ENCODE results near the gene PKD2. TPM values are rescaled to one million over a fixed set of nuclear protein-coding genes. Genes with fewer than 3 reads are reported as not detected.
"Not testable (repeated sequence)": the region's sequence is repeated elsewhere in the genome, so short reads cannot be mapped to it uniquely, and the experiment has no call there.

Gene PKD2
- total RNA-seq, 5 donors from 2014 or later (not counting 1 experiment from before 2014, with no cell fraction given), result 6.8 to 17.4 (median 7.5) TPM

GRCh38 chr4:87999191-87999691 lies 8.2 kb upstream of the PKD2 start:
- not testable (repeated sequence) for H3K9me3 ChIP-seq

GRCh38 chr4:88001871-88002270 lies 5.6 kb upstream of the PKD2 start:
- peaks cover 3 to 10% of the 10 kb centered on the region in 2 donors for H3K27me3 Mint-ChIP-seq
- H3K27me3 ChIP-seq (replicated peaks in 1 of 2; ENCODE audit: control insufficient read depth in 2 of 2, extremely low read depth in 1 of 2, insufficient read depth in 2 of 2, low read length in 1 of 2), result no peaks in the 10 kb centered on the region
- WGBS (ENCODE audit: insufficient coverage), result 87% methylated on average over 2 of the region's 3 CpGs
- POLR2A ChIA-PET, result interaction anchor here in 1 of 2 donors (0.5 kb wide), 1 partner anchor 153 kb away, joined by 3 read pairs; no protein-coding TSS in a partner anchor
- H3K4me1 Mint-ChIP-seq, result peaks cover 4 to 6% (median 5%) of the 10 kb centered on the region in 3 donors
- no peak overlapping the region for H3K4me3 Mint-ChIP-seq
- no peaks in the 10 kb centered on the region for H3K36me3 Mint-ChIP-seq
- DNase-seq (no peak), ATAC-seq (replicated peaks in 1 of 4) (no peak)
- H3K9me3 Mint-ChIP-seq, result no peaks in the 10 kb centered on the region
- H3K4me1 ChIP-seq (ENCODE audit: control insufficient read depth in 1 of 2, extremely low read depth in 1 of 2, insufficient read depth in 2 of 2, low read length in 2 of 2), result peaks cover 0 to under 1% of the 10 kb centered on the region in 2 experiments
- H3K27ac Mint-ChIP-seq, result no peak overlapping the region
- H3K4me3 ChIP-seq (ENCODE audit: control insufficient read depth in 1 of 2, extremely low read depth in 1 of 2, low read length in 1 of 2), result no peak overlapping the region
- H3K27ac ChIP-seq (ENCODE audit: low read length), result no peak overlapping the region
- no peaks in the 10 kb centered on the region for H3K9me3 ChIP-seq
- H3K36me3 ChIP-seq (ENCODE audit: control insufficient read depth in 2 of 2, extremely low read depth in 1 of 2, insufficient read depth in 1 of 2, low read length in 1 of 2), result no peaks in the 10 kb centered on the region
- CTCF ChIA-PET, result interaction anchor here in 1 of 2 donors (0.8 kb wide), 1 partner anchor 210 kb away, joined by 4 read pairs; no protein-coding TSS in a partner anchor

More at GRCh38 chr4:87999191-87999691, 8.2 kb upstream of the PKD2 start:
- H3K9me3 Mint-ChIP-seq; DNase-seq; H3K4me1 Mint-ChIP-seq; H3K36me3 Mint-ChIP-seq; H3K4me3 ChIP-seq (ENCODE audit: control insufficient read depth in 1 of 2, extremely low read depth in 1 of 2, low read length in 1 of 2); H3K4me1 ChIP-seq (ENCODE audit: control insufficient read depth in 1 of 2, extremely low read depth in 1 of 2, insufficient read depth in 2 of 2, low read length in 2 of 2); H3K27ac Mint-ChIP-seq; CTCF ChIA-PET; POLR2A ChIA-PET; H3K27ac ChIP-seq (ENCODE audit: low read length); H3K27me3 ChIP-seq (replicated peaks in 1 of 2; ENCODE audit: control insufficient read depth in 2 of 2, extremely low read depth in 1 of 2, insufficient read depth in 2 of 2, low read length in 1 of 2); ATAC-seq (replicated peaks in 1 of 4); H3K4me3 Mint-ChIP-seq; H3K36me3 ChIP-seq (ENCODE audit: control insufficient read depth in 2 of 2, extremely low read depth in 1 of 2, insufficient read depth in 1 of 2, low read length in 1 of 2): not testable (repeated sequence)
- WGBS (ENCODE audit: insufficient coverage), result no CpG with 5 or more reads among the region's 2 CpGs
- peaks cover 3 to 10% of the 10 kb centered on the region in 2 donors for H3K27me3 Mint-ChIP-seq

DNA sequence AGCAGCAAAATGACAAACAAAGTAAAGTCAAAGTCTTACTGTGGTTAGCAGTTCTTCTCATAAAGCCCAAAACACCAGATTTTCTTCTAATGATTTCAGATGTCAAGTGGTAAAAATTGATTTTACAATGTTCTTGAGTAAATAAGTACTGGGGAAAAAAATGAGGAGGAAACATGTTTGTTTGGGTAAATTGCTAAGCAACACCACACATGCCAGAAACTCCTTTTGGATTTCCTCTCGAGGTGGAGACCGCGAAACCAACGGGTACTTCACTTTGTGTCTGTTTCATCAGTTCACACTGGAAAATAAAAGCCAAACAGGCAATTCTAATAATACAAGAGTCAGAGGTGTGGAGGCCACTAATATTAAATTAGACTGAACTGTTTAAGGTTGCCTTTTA lies 4.6 kb upstream of the PKD2 start:
- peaks cover 0 to 11% of the 10 kb centered on the region in 2 donors for H3K27me3 Mint-ChIP-seq
- Histone ChIP-seq H3K4me1 (ENCODE audit: control insufficient read depth in 1 of 2, extremely low read depth in 1 of 2, insufficient read depth in 2 of 2, low read length in 2 of 2) (peaks cover 0 to 5% of the 10 kb centered on the region in 2 experiments), H3K36me3 (ENCODE audit: control insufficient read depth in 2 of 2, extremely low read depth in 1 of 2, insufficient read depth in 1 of 2, low read length in 1 of 2) (no peaks in the 10 kb centered on the region), H3K27me3 (replicated peaks in 1 of 2; ENCODE audit: control insufficient read depth in 2 of 2, extremely low read depth in 1 of 2, insufficient read depth in 2 of 2, low read length in 1 of 2) (no peaks in the 10 kb centered on the region), H3K27ac (ENCODE audit: low read length) (no peak overlapping the region), H3K9me3 (no peaks in the 10 kb centered on the region), H3K4me3 (ENCODE audit: control insufficient read depth in 1 of 2, extremely low read depth in 1 of 2, low read length in 1 of 2) (no peak overlapping the region)
- no peak overlapping the region for H3K27ac Mint-ChIP-seq
- no CpG with 5 or more reads among the region's 4 CpGs for WGBS (ENCODE audit: insufficient coverage)
- ChIA-PET CTCF (no interaction called here), POLR2A (no interaction called here)
- ATAC-seq (replicated peaks in 1 of 4) (no peak), DNase-seq (no peak)
- H3K4me3 Mint-ChIP-seq, result no peak overlapping the region
- peaks cover 6 to 9% (median 8%) of the 10 kb centered on the region in 3 donors for H3K4me1 Mint-ChIP-seq
- no peaks in the 10 kb centered on the region for H3K36me3 Mint-ChIP-seq
- H3K9me3 Mint-ChIP-seq, result no peaks in the 10 kb centered on the region

GRCh38 chr4:88003261-88003660 lies 4.2 kb upstream of the PKD2 start:
- no peak overlapping the region for H3K4me3 ChIP-seq (ENCODE audit: control insufficient read depth in 1 of 2, extremely low read depth in 1 of 2, low read length in 1 of 2)
- Mint-ChIP-seq H3K36me3 (no peaks in the 10 kb centered on the region), H3K27me3 (peaks cover 0 to 11% of the 10 kb centered on the region in 2 donors), H3K4me1 (peaks cover 6 to 9% (median 8%) of the 10 kb centered on the region in 3 donors), H3K9me3 (no peaks in the 10 kb centered on the region), H3K4me3 (no peak overlapping the region), H3K27ac (no peak overlapping the region)
- H3K27ac ChIP-seq (ENCODE audit: low read length), result no peak overlapping the region
- no peaks in the 10 kb centered on the region for H3K27me3 ChIP-seq (replicated peaks in 1 of 2; ENCODE audit: control insufficient read depth in 2 of 2, extremely low read depth in 1 of 2, insufficient read depth in 2 of 2, low read length in 1 of 2)
- 77% methylated on average over 3 of the region's 3 CpGs for WGBS (ENCODE audit: insufficient coverage)
- peaks cover 0 to 5% of the 10 kb centered on the region in 2 experiments for H3K4me1 ChIP-seq (ENCODE audit: control insufficient read depth in 1 of 2, extremely low read depth in 1 of 2, insufficient read depth in 2 of 2, low read length in 2 of 2)
- DNase-seq (no peak), ATAC-seq (replicated peaks in 1 of 4) (no peak)
- ChIA-PET CTCF (no interaction called here), POLR2A (no interaction called here)
- H3K36me3 ChIP-seq (ENCODE audit: control insufficient read depth in 2 of 2, extremely low read depth in 1 of 2, insufficient read depth in 1 of 2, low read length in 1 of 2), result no peaks in the 10 kb centered on the region
- no peaks in the 10 kb centered on the region for H3K9me3 ChIP-seq

- no peaks in the 10 kb centered on the region for H3K9me3 ChIP-seq
- Mint-ChIP-seq H3K4me1 (peaks cover 19% of the 10 kb centered on the region in 3 donors), H3K27me3 (peaks cover 0 to 13% of the 10 kb centered on the region in 2 donors), H3K4me3 (no peak overlapping the region), H3K27ac (no peak overlapping the region), H3K9me3 (no peaks in the 10 kb centered on the region), H3K36me3 (no peaks in the 10 kb centered on the region)
- DNase-seq (no peak), ATAC-seq (replicated peaks in 1 of 4) (no peak)
- H3K27me3 ChIP-seq (replicated peaks in 1 of 2; ENCODE audit: control insufficient read depth in 2 of 2, extremely low read depth in 1 of 2, insufficient read depth in 2 of 2, low read length in 1 of 2), result no peaks in the 10 kb centered on the region
- H3K36me3 ChIP-seq (ENCODE audit: control insufficient read depth in 2 of 2, extremely low read depth in 1 of 2, insufficient read depth in 1 of 2, low read length in 1 of 2), result no peaks in the 10 kb centered on the region
- peaks cover 2 to 10% of the 10 kb centered on the region in 2 experiments for H3K4me1 ChIP-seq (ENCODE audit: control insufficient read depth in 1 of 2, extremely low read depth in 1 of 2, insufficient read depth in 2 of 2, low read length in 2 of 2)
- CTCF ChIA-PET, result interaction anchor here in 1 of 2 donors (0.6 to 0.8 kb wide), 2 partner anchors 50 to 510 kb away, joined by 3 to 4 read pairs; no protein-coding TSS in a partner anchor
- 89% methylated on average over 1 of the region's 2 CpGs for WGBS (ENCODE audit: insufficient coverage)
- H3K4me3 ChIP-seq (ENCODE audit: control insufficient read depth in 1 of 2, extremely low read depth in 1 of 2, low read length in 1 of 2), result no peak overlapping the region
- no peak overlapping the region for H3K27ac ChIP-seq (ENCODE audit: low read length)
- POLR2A ChIA-PET, result no interaction called here
Measured at GRCh38 chr4:88005076-88005475, 2.4 kb upstream of the PKD2 start.

DNA sequence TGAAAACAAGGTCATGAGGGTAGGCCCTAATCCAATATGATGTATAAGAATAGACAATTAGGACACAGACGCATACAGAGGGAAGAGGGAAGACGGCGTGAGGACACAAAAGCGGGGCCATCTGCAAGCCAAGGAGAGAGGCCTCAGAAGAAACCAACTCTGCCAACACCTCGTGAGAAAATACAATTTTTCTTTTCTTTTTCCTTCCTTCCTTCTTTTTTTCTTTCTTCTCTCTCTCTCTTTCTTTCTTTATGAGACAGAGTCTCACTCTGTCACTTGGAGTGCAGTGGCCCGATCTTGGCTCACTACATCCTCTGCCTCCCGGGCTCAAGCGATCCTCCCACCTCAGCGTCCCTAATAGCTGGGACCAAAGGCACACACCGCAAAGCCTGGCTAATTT lies 1.5 kb upstream of the PKD2 start:
- ATAC-seq (replicated peaks in 1 of 4) (no peak), DNase-seq (no peak)
- Histone ChIP-seq H3K4me3 (ENCODE audit: control insufficient read depth in 1 of 2, extremely low read depth in 1 of 2, low read length in 1 of 2) (no peak overlapping the region), H3K36me3 (ENCODE audit: control insufficient read depth in 2 of 2, extremely low read depth in 1 of 2, insufficient read depth in 1 of 2, low read length in 1 of 2) (no peaks in the 10 kb centered on the region), H3K9me3 (no peaks in the 10 kb centered on the region), H3K27ac (ENCODE audit: low read length) (no peak overlapping the region), H3K27me3 (replicated peaks in 1 of 2; ENCODE audit: control insufficient read depth in 2 of 2, extremely low read depth in 1 of 2, insufficient read depth in 2 of 2, low read length in 1 of 2) (no peaks in the 10 kb centered on the region), H3K4me1 (ENCODE audit: control insufficient read depth in 1 of 2, extremely low read depth in 1 of 2, insufficient read depth in 2 of 2, low read length in 2 of 2) (peaks cover 2 to 10% of the 10 kb centered on the region in 2 experiments)
- Mint-ChIP-seq H3K36me3 (no peaks in the 10 kb centered on the region), H3K27me3 (peaks cover 0 to 13% of the 10 kb centered on the region in 2 donors), H3K4me3 (peak overlapping the region; percentile 81 to 94 (median 81)), H3K9me3 (no peaks in the 10 kb centered on the region), H3K27ac (no peak overlapping the region), H3K4me1 (peaks cover 26% of the 10 kb centered on the region in 3 donors)
- ChIA-PET POLR2A (no interaction called here), CTCF (interaction anchor here in 1 of 2 donors (0.6 kb wide), 1 partner anchor 49 kb away, joined by 3 read pairs; no protein-coding TSS in a partner anchor)
- 100% methylated on average over 1 of the region's 10 CpGs for WGBS (ENCODE audit: insufficient coverage)
